A549 (cell line): ENCODE data around the gene MNX1. TPM values are rescaled to one million over a fixed set of nuclear protein-coding genes. Genes with fewer than 3 reads are reported as not detected.

Source experiments
- ATAC-seq, 2 experiments: fragments of 200-7000 bp in 1 of 2; fragments of >200 bp in 1 of 2; cut with Nextera tagmentation in 1 of 2; cut with Tn5 transposase in 1 of 2; 3 replicates each; pipeline versions ENCODE4 v1.8.0 to v1.9.1; 2018 to 2020; ENCODE audit warnings: mild to moderate bottlenecking in 1 of 2, moderate library complexity in 1 of 2
- CTCF ChIA-PET: fragments of 300-600 bp; sonication (Branson Sonifier 250); formaldehyde crosslinking; extraction: SDS; loops from one replicate; lab custom pipeline; 2021; ENCODE audit warnings: antibody characterized with exemption, inconsistent platforms; lab: Yijun Ruan, JAX
- POLR2A ChIA-PET: fragments of 350-600 bp; formaldehyde crosslinking; extraction: SDS; loops from one replicate; lab custom pipeline; 2021; ENCODE audit warnings: antibody characterized with exemption, inconsistent platforms; lab: Yijun Ruan, JAX
- DNase-seq, 2 experiments: peaks; one replicate each; pipeline versions ENCODE4 v3.0.0 to v3.0.0-alpha.2; 2011 to 2016; ENCODE audit warnings: low read depth in 1 of 2, low spot score in 1 of 2
- FAIRE-seq: peaks from 2 replicates; lab custom pipeline; 2011; peaks lifted over from hg19 to GRCh38; lab: Jason Lieb, UNC
- H3K27ac ChIP-seq, 2 experiments: fragments of >200 bp; sonication (Bioruptor Twin); formaldehyde crosslinking; 3 replicates each; pipeline ENCODE4 v1.5.1; 2016 to 2017
- H3K4me1 ChIP-seq: fragments of >200 bp; sonication (Bioruptor Twin); formaldehyde crosslinking; 3 replicates; pipeline ENCODE4 v1.6.1; 2016
- H3K4me2 ChIP-seq: fragments of >200 bp; sonication (Bioruptor Twin); formaldehyde crosslinking; 3 replicates; pipeline ENCODE4 v1.6.1; 2016
- H3K4me3 ChIP-seq: fragments of >200 bp; sonication (Bioruptor Twin); formaldehyde crosslinking; 3 replicates; pipeline ENCODE4 v1.5.1; 2016
- H3K9me3 ChIP-seq: fragments of >200 bp; sonication (Bioruptor Twin); formaldehyde crosslinking; 3 replicates; pipeline ENCODE4 v1.6.1; 2016
- CHD2 ChIP-seq: fragments of 150-350 bp; IDR thresholded peaks from 2 replicates; pipeline ENCODE4 v1.6.1; 2014; ENCODE audit warnings: low read length; ENCODE audit not compliant: partially characterized antibody
- GATA3 ChIP-seq: IDR thresholded peaks from 2 replicates; pipeline ENCODE4 v1.6.1; 2012; ENCODE audit warnings: borderline replicate concordance
- HDAC2 ChIP-seq: fragments of 200-600 bp; sonication (generic); IDR thresholded peaks from 2 replicates; pipeline ENCODE4 v1.6.1; 2016
- JUN ChIP-seq, 2 experiments: fragments of >200 bp; sonication (Bioruptor Twin); formaldehyde crosslinking; IDR thresholded peaks; 2 replicates in 1 of 2; 3 replicates in 1 of 2; pipeline ENCODE4 v1.6.1; 2016 to 2017
- KDM1A ChIP-seq: fragments of 200-600 bp; sonication (generic); IDR thresholded peaks from 2 replicates; pipeline ENCODE4 v1.6.1; 2016; ENCODE audit warnings: low read depth, mild to moderate bottlenecking
- KDM5A ChIP-seq: fragments of 200-600 bp; sonication (generic); IDR thresholded peaks from 2 replicates; pipeline ENCODE4 v1.6.1; 2016; ENCODE audit warnings: antibody characterized with exemption, mild to moderate bottlenecking
- MAFK ChIP-seq: fragments of 450-650 bp; IDR thresholded peaks from 2 replicates; pipeline ENCODE4 v1.6.1; 2014; ENCODE audit not compliant: partially characterized antibody
- MYC ChIP-seq: IDR thresholded peaks from 2 replicates; pipeline ENCODE4 v1.6.1; 2012; ENCODE audit warnings: mild to moderate bottlenecking, inconsistent platforms, low read length, improper control_type of control experiment, borderline replicate concordance
- POLR2AphosphoS2 ChIP-seq: conservative IDR thresholded peaks from 2 replicates; pipeline ENCODE4 v1.6.1; 2012; ENCODE audit warnings: low read length, improper control_type of control experiment, inconsistent platforms
- RCOR1 ChIP-seq: fragments of 150-350 bp; IDR thresholded peaks from 2 replicates; pipeline ENCODE4 v1.6.1; 2014; ENCODE audit warnings: antibody characterized with exemption, low read length, low read depth
- WGBS: methylation state at CpG from one replicate; pipeline ENCODE4 v1.1.6; 2017; ENCODE audit errors: missing lambda C conversion rate; 5-methylcytosine and 5-hydroxymethylcytosine counted together
- polyA plus RNA-seq, 4 experiments: library from polyadenylated mRNA; depleted of rRNA in 3 of 4; stranded (reverse); fragments of >200 nt; fragmentation: RNase III in 1 of 4; extraction: RNeasy Plus Mini Kit Qiagen cat#74134 plus additional on column Dnase treatment in 1 of 4; gene quantifications; 2 replicates in 3 of 4; 3 replicates in 1 of 4; pipeline ENCODE4 v1.2.3, GENCODE V29; 2011 to 2017
- TF ChIP-seq, protein P1 (sequence below): fragments of >200 bp; sonication (Bioruptor Twin); formaldehyde crosslinking; IDR thresholded peaks from 3 replicates; pipeline ENCODE4 v1.5.1; 2016
- TF ChIP-seq, protein P2 (sequence below): fragments of 250-450 bp; sonication (Bioruptor Pico); IDR thresholded peaks from 2 replicates; pipeline ENCODE4 v1.5.0; 2021; ENCODE audit warnings: mild to moderate bottlenecking, moderate library complexity, borderline replicate concordance
- TF ChIP-seq, protein P3 (sequence below): fragments of 150-350 bp; IDR thresholded peaks from 2 replicates; pipeline ENCODE4 v1.6.1; 2014; ENCODE audit warnings: low read depth, mild to moderate bottlenecking, low read length
- TF ChIP-seq, protein P4 (sequence below): IDR thresholded peaks from 2 replicates; pipeline ENCODE4 v1.6.1; 2012

The MNX1 gene
- polyA plus RNA-seq, 2 of the 4 experiments (the other 2 are of a cell fraction) = 0.70 to 4.5 TPM

DNA sequence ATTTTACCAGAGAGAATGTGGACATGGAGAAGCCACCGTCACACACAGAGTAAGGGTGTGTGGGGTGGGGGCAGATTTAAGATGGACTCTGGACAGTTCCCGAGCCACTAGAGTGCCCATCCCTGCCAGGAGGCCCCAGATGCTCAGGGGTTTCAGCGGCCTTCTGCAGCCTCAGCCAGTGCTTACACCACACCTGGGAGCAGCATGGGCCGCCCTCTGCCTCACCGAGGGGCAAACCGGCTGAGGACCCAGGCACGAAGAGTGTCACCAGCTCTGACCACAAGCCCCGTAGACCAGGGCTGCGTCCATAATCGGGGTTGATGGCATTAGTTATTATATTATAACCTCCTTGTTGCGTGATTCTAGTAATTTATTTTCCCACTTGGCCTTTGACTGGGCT is 6.7 kb upstream of the MNX1 start:
- WGBS = 88% methylated on average over 6 of the region's 11 CpGs
- no peak overlapping the region for H3K4me3 ChIP-seq
- no peaks in the 10 kb centered on the region; the same call in 2 of the 3 replicates for H3K4me1 ChIP-seq
- FAIRE-seq (no peak), ATAC-seq (no peak), DNase-seq (no peak)
- POLR2A ChIA-PET = no interaction called here
- H3K27ac ChIP-seq = no peak overlapping the region
- H3K4me2 ChIP-seq = no peak overlapping the region
- no peak for TF ChIP-seq KDM1A
- no peak for TF ChIP-seq KDM5A
- no peak for TF ChIP-seq HDAC2
- no peaks in the 10 kb centered on the region for H3K9me3 ChIP-seq
- CTCF ChIA-PET = no interaction called here

DNA sequence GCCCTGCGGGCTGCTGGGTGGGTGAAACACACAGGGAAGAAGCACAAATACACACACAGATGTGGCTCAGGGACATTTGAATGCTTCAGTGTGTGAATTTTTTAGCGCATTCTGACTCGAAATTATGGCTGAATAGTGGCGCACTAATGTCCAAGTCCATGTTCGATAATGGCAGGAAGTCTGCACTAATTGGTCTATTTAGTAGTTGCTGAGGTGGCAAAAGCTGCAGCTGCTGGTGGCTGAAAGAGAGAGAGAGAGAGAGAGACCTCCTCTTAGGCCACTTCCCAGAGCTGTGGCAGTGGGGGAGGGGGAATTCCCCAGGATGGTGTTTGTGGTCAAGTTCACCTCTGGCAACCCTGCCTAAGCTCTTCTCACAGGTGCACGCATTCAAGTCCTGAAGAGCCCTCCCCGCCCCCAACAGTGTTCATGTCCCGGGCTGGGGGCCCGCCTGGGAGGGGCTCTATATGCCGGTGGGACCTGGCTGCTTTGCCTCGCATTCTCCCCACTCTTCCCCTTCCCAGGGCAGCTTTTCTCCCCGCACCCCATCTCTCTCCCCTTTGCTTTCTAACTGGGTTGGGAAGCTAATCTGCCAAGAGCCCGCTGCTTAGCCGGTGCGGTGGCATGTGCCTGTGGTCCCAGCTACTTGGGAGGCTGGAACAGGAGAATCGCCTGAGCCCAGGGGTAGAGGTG is 6.0 kb upstream of the MNX1 start:
- Histone ChIP-seq H3K4me1 (peaks cover 4% of the 10 kb centered on the region; the same call in 2 of the 3 replicates), H3K4me3 (no peak overlapping the region), H3K9me3 (no peaks in the 10 kb centered on the region), H3K4me2 (no peak overlapping the region), H3K27ac (no peak overlapping the region)
- no peak for TF ChIP-seq POLR2AphosphoS2
- peak; percentile 37 for TF ChIP-seq MAFK
- DNase-seq (no peak), ATAC-seq (no peak), FAIRE-seq (no peak)
- POLR2A ChIA-PET = no interaction called here
- CTCF ChIA-PET = interaction anchor here (1.4 kb wide), 1 partner anchor 10 kb away, joined by 4 read pairs; no protein-coding TSS in a partner anchor
- 84% methylated on average over 16 of the region's 16 CpGs for WGBS

DNA sequence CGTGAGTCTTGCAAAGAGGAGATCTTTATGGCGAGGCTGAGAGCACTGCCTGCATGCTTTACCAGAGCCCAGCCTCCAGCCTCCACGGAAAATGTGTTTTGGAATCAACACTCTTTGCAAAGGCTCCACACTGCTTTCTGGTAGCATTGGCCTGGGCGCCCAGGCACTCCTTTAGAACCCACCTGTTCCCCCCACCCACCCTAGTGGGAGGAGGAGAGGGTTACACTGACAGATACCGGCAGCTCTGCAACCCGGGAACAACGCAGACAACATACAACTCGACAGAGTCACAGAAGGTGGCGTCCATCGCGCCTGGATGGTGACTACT is 5.5 kb upstream of the MNX1 start:
- no peak for FAIRE-seq
- POLR2A ChIA-PET = no interaction called here
- TF ChIP-seq, protein P1, sequence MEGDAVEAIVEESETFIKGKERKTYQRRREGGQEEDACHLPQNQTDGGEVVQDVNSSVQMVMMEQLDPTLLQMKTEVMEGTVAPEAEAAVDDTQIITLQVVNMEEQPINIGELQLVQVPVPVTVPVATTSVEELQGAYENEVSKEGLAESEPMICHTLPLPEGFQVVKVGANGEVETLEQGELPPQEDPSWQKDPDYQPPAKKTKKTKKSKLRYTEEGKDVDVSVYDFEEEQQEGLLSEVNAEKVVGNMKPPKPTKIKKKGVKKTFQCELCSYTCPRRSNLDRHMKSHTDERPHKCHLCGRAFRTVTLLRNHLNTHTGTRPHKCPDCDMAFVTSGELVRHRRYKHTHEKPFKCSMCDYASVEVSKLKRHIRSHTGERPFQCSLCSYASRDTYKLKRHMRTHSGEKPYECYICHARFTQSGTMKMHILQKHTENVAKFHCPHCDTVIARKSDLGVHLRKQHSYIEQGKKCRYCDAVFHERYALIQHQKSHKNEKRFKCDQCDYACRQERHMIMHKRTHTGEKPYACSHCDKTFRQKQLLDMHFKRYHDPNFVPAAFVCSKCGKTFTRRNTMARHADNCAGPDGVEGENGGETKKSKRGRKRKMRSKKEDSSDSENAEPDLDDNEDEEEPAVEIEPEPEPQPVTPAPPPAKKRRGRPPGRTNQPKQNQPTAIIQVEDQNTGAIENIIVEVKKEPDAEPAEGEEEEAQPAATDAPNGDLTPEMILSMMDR = no peak
- TF ChIP-seq JUN (IDR thresholded peaks at IDR 0.05) = no peak
- TF ChIP-seq CHD2 = no peak
- TF ChIP-seq, protein P2, sequence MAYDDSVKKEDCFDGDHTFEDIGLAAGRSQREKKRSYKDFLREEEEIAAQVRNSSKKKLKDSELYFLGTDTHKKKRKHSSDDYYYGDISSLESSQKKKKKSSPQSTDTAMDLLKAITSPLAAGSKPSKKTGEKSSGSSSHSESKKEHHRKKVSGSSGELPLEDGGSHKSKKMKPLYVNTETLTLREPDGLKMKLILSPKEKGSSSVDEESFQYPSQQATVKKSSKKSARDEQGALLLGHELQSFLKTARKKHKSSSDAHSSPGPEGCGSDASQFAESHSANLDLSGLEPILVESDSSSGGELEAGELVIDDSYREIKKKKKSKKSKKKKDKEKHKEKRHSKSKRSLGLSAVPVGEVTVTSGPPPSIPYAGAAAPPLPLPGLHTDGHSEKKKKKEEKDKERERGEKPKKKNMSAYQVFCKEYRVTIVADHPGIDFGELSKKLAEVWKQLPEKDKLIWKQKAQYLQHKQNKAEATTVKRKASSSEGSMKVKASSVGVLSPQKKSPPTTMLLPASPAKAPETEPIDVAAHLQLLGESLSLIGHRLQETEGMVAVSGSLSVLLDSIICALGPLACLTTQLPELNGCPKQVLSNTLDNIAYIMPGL (CRISPR knock-in tag) = no peak
- TF ChIP-seq GATA3 = no peak
- TF ChIP-seq, protein P3, sequence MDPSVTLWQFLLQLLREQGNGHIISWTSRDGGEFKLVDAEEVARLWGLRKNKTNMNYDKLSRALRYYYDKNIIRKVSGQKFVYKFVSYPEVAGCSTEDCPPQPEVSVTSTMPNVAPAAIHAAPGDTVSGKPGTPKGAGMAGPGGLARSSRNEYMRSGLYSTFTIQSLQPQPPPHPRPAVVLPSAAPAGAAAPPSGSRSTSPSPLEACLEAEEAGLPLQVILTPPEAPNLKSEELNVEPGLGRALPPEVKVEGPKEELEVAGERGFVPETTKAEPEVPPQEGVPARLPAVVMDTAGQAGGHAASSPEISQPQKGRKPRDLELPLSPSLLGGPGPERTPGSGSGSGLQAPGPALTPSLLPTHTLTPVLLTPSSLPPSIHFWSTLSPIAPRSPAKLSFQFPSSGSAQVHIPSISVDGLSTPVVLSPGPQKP = no peak
- no peak for TF ChIP-seq KDM1A
- TF ChIP-seq RCOR1 = no peak
- no peak for TF ChIP-seq POLR2AphosphoS2
- TF ChIP-seq MYC = no peak
- TF ChIP-seq, protein P4, sequence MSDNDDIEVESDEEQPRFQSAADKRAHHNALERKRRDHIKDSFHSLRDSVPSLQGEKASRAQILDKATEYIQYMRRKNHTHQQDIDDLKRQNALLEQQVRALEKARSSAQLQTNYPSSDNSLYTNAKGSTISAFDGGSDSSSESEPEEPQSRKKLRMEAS = no peak
- TF ChIP-seq HDAC2 = no peak

More for the DNA sequence above, 5.5 kb upstream of the MNX1 start:
- WGBS = 90% methylated on average over 10 of the region's 11 CpGs
- ATAC-seq (no peak), DNase-seq (no peak)
- Histone ChIP-seq H3K4me1 (peaks cover 6% of the 10 kb centered on the region; the same call in 2 of the 3 replicates), H3K4me3 (no peak overlapping the region), H3K27ac (no peak overlapping the region), H3K4me2 (no peak overlapping the region), H3K9me3 (no peaks in the 10 kb centered on the region)
- CTCF ChIA-PET = interaction anchor here (1.4 to 1.6 kb wide), 2 partner anchors 10 to 66 kb away, joined by 4 to 5 read pairs; partner anchors contain the start of gene NOM1
